DOHH2 (cell line): ENCODE results near the gene TMEM182.

ENCODE experiments used
- EZH2phosphoT487 ChIP-seq: fragments of 200-600 bp; sonication (generic); IDR thresholded peaks from 2 replicates; pipeline ENCODE4 v1.6.1; 2017; ENCODE audit warnings: borderline replicate concordance, mild to moderate bottlenecking, antibody characterized with exemption, low read length, moderate library complexity, mixed read lengths
- TF ChIP-seq, protein P1 (sequence below): fragments of 200-600 bp; sonication (generic); IDR thresholded peaks from one replicate; pipeline ENCODE4 v1.5.1; 2014; ENCODE audit warnings: antibody characterized with exemption, mild to moderate bottlenecking, low read depth, low read length; ENCODE audit not compliant: poor library complexity, severe bottlenecking

GRCh38 chr2:102790091-102790455, 28.2 kb downstream of the TMEM182 start:
- TF ChIP-seq, protein P1, sequence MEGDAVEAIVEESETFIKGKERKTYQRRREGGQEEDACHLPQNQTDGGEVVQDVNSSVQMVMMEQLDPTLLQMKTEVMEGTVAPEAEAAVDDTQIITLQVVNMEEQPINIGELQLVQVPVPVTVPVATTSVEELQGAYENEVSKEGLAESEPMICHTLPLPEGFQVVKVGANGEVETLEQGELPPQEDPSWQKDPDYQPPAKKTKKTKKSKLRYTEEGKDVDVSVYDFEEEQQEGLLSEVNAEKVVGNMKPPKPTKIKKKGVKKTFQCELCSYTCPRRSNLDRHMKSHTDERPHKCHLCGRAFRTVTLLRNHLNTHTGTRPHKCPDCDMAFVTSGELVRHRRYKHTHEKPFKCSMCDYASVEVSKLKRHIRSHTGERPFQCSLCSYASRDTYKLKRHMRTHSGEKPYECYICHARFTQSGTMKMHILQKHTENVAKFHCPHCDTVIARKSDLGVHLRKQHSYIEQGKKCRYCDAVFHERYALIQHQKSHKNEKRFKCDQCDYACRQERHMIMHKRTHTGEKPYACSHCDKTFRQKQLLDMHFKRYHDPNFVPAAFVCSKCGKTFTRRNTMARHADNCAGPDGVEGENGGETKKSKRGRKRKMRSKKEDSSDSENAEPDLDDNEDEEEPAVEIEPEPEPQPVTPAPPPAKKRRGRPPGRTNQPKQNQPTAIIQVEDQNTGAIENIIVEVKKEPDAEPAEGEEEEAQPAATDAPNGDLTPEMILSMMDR, result no peak
- no peak for TF ChIP-seq EZH2phosphoT487
